SK-MEL-5 (cell line): ENCODE results near the gene FAM89B. TPM values are rescaled to one million over a fixed set of nuclear protein-coding genes. Genes with fewer than 3 reads are reported as not detected.

Experiments used
- DNase-seq: peaks from one replicate; pipeline ENCODE4 v3.0.0-alpha.2; 2016; ENCODE audit warnings: low read depth, low spot score
- in situ Hi-C: cut with HindIII; loops from 2 replicates; pipeline ENCODE4 v1.10.0; 2016; ENCODE audit warnings: low sequenced_read_pairs, high pct_unique_total_duplicates, low pct_unique_long_range_greater_than_20kb
- total RNA-seq: library from RNA; depleted of rRNA; stranded (reverse); fragments of >200 nt; shearing (Covaris generic); gene quantifications from 2 replicates; pipeline ENCODE4 v1.2.3, GENCODE V29; 2014

FAM89B gene
- total RNA-seq, 1 experiment from 2014 or later, result 13.2 TPM

GRCh38 chr11:65592858-65593517 is 20.6 kb downstream of the FAM89B start:
- in situ Hi-C loops, result no loop called here
- no peak for DNase-seq

GRCh38 chr11:65593518-65594414 is 21.4 kb downstream of the FAM89B start:
- in situ Hi-C loops, result no loop called here
- peak; percentile 39 for DNase-seq

GRCh38 chr11:65595131-65595530 is 22.8 kb downstream of the FAM89B start:
- no peak for DNase-seq
- in situ Hi-C loops, result no loop called here

- in situ Hi-C loops, result no loop called here
- no peak for DNase-seq
These were observed 23.4 kb downstream of the FAM89B start, which contains the start of gene KCNK7 for GRCh38 chr11:65595543-65596281. Gene KCNK7 (minus strand): TSS chr11:65595800. CDS start chr11:65595772, 28 bp downstream.

- DNase-seq, result no peak
- in situ Hi-C loops, result no loop called here
These were observed 24.2 kb downstream of the FAM89B start for GRCh38 chr11:65596520-65596919.

GRCh38 chr11:65598258-65598699 is 25.9 kb downstream of the FAM89B start:
- no peak for DNase-seq
- in situ Hi-C loops, result no loop called here

- in situ Hi-C loops, result no loop called here
- DNase-seq, result no peak
These were observed 27.0 kb downstream of the FAM89B start for GRCh38 chr11:65599216-65599954.

GRCh38 chr11:65599955-65600246 is 27.6 kb downstream of the FAM89B start:
- no peak for DNase-seq
- in situ Hi-C loops, result no loop called here

- no peak for DNase-seq
- in situ Hi-C loops, result no loop called here
These were observed 31.9 kb downstream of the FAM89B start for GRCh38 chr11:65604258-65604657.

GRCh38 chr11:65606876-65607613 is 34.7 kb downstream of the FAM89B start:
- in situ Hi-C loops, result no loop called here
- DNase-seq, result peak; percentile 38

GRCh38 chr11:65607614-65608426 is 35.5 kb downstream of the FAM89B start:
- in situ Hi-C loops, result no loop called here
- no peak for DNase-seq

GRCh38 chr11:65609229-65609628 is 36.9 kb downstream of the FAM89B start:
- in situ Hi-C loops, result no loop called here
- DNase-seq, result no peak

- DNase-seq, result no peak
- in situ Hi-C loops, result no loop called here
These were observed 37.3 kb downstream of the FAM89B start for GRCh38 chr11:65609665-65610064.

GRCh38 chr11:65610404-65610803 is 38.1 kb downstream of the FAM89B start:
- in situ Hi-C loops, result no loop called here

GRCh38 chr11:65611028-65611757 is 38.9 kb downstream of the FAM89B start:
- in situ Hi-C loops, result no loop called here
- DNase-seq, result peak; percentile 25

More at GRCh38 chr11:65610404-65610803, 38.1 kb downstream of the FAM89B start:
- DNase-seq, result no peak
